Upper lobe of left lung (tissue), 4 donors: ENCODE data around the gene STIM2.

Experiments used
- CTCF ChIP-seq, 6 experiments: fragments of 450-650 bp in 4 of 6; fragments of 200-600 bp in 2 of 6; sonication (generic) in 2 of 6; IDR thresholded peaks; one replicate each; pipeline ENCODE4 v1.5.1; 2016 to 2019; ENCODE audit warnings: antibody characterized with exemption in 6 of 6
- POLR2A ChIP-seq, 4 donors: fragments of 450-650 bp; IDR thresholded peaks; one replicate each; pipeline ENCODE4 v1.5.1; 2016 to 2017; ENCODE audit warnings: antibody characterized with exemption in 4 of 4, mild to moderate bottlenecking in 2 of 4

DNA sequence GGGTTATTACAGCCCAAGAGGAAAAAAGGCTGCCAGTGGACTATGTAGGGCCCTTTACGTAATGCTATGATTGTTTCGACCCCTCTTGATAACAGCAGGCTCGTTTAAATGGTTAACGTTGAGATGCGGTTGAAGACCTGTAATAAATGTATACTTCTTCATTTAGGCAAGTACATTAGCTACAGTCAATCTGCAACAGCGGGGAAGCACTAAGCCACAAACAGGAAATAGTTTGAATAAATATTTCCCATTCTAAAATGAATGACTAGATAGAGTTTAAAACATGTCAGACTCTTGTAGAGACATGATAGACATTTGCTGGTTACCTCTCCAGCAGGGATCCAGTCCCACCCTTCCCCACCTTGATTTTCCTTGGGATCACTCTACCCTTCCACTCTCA, 38.1 kb upstream of the STIM2 start:
- no peak for TF ChIP-seq POLR2A (IDR thresholded peaks at IDR 0.05)
- TF ChIP-seq CTCF (IDR thresholded peaks at IDR 0.05): no peak
